Activated naive CD8-positive, alpha-beta T cell treated with anti-CD3 and anti-CD28 coated beads, Interleukin-2, amount 50 U/mL, for 16 hours (primary cell): ENCODE measurements around the gene PNPLA7.

Experiments used
- DNase-seq: peaks from one replicate; pipeline ENCODE4 v3.0.0-alpha.2; 2020; ENCODE audit warnings: low read depth, low spot score

The PNPLA7 gene

DNA sequence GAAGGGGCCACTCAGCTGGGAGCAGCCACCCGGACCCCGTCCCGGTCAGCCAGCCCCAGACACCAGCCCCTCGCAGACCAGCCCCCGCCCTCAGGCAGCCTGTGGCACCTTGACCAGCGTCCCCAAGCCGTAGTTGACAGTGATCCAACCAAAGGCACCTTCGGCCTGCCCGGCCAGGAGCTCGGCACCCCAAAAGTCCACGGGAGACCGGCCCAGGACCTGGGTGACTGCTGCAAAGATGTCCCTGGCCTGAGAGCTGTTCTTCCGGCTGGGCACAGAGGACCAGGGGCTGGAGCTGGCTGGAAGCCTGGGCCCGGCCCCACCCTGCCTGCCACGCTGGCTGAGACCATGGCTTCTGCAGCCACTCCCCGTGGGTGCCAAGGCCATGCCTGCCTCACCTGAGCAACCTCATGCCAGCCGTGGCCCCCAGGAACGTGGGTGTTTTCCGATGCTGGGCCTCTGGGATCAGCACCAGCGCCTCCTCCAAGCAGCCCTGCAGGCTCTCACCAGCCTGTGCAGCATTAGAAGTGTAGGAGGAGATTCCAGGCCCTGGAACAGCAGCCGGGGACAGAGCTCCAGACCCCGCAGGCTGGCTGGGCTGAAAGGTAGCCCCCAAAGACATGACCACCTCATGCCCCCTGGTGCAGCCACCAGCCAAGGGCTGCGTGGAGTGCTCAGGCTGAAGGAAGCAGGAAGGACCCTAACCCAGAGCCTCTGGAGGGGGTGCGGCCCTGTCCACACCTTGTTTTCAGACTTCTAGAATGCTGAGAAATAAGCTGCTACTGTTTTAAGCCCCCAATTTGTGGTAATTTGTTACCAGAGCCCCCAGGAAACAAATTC lies 113.2 kb downstream of the PNPLA7 start:
- DNase-seq: no peak

DNA sequence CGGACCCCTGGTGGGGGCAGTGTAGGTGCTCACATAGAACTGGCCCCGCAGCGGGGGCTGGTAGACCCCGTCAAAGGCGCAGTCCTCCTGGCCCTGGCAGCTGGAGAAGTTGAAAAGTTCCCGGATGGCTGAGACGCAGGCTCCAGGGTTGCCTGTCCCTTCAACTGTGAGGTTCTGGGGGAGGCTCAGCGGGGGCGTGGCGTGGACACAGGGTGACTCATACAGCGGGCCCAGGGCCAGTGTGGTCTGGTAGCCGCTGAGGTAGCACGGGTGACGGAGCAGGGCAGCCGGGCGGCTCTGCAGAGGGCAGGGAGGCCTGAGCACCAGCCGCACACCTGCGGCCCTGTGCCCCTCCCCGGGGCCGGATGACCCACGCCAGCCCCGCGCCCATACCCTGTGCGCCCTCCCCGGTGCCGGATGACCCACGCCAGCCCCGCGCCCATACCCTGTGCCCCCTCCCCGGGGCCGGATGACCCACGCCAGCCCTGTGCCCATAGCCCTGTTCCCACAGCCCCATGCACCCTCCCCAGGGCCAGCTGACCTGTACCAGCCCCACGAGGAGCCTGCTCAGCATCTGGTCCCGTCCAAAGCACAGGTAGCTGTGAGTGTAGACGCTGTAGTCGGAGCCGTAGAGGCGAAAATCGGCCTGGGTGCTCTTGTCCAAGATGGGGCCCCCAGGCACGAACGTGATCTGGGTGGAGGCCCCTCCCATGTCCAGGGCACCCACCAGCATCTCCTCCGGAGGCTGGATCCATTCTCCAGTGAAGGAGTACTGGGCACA lies 114.0 kb downstream of the PNPLA7 start:
- DNase-seq: no peak

DNA sequence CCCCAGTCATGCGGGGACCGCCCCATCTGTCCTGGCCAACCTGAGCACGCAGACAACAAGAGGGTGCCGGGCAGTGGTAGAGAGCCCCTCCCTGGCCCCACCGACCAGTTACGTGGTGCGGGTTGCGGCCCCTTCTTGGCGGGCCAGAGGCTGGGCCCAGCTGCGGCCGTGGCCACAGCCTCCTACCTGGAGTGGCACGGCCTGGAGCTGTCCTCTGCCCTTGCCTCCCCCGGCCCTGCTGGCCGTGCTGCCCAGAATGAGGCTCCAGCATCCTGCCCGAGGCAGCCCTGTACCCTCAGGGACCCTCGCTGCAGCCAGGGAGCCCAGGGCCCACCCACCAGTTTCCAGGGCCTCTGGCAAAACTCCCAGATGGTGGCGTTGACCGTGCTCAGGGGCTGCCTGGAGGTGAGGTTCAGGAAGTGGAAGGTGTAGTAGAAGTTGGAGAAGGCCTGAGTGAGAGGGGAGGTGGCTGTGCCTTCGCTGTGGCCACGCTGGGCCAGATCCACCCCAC lies 114.8 kb downstream of the PNPLA7 start:
- DNase-seq: no peak

DNA sequence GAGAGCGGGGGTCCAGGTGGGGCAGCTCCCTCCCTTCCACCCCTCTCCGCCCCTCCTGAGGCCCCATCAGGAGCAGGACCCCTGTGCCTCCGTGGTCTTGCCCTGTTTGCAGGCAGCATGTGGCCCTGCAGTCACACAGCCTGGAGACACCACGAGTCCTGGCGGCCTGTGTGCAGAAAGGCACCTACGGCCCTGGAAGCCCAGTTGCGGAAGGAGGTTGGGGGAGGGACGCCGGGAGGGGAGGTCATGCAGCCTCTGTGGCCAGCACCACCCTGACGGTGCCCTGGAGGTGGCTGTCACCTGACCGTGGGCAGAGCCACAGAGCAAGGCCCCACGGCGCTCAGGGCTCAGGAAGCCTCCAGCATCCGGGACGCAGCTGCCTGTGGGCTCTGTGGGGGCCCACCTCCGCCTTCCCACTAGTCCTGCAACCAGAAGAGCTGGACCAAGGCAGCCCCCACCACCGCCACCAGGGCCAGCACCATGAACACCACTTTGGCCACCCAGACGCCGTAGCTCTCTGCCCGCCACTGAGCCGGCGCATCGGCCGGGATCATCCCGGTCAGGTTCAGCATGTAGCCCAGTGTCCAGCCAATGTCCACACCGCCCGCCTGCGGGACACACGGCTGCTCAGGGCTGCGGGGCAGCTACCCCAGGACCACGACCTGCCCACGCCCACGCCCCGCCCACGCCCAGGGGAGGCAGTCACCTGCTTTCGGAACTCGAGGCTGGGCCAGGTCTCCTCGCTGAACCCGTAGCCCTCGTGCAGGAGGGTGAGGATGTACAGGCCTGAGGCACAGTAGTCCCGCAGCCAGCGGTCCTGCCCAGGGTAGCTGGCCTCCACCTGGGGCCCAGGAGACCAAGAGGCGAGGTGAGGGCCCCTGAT lies 115.5 kb downstream of the PNPLA7 start:
- no peak for DNase-seq

DNA sequence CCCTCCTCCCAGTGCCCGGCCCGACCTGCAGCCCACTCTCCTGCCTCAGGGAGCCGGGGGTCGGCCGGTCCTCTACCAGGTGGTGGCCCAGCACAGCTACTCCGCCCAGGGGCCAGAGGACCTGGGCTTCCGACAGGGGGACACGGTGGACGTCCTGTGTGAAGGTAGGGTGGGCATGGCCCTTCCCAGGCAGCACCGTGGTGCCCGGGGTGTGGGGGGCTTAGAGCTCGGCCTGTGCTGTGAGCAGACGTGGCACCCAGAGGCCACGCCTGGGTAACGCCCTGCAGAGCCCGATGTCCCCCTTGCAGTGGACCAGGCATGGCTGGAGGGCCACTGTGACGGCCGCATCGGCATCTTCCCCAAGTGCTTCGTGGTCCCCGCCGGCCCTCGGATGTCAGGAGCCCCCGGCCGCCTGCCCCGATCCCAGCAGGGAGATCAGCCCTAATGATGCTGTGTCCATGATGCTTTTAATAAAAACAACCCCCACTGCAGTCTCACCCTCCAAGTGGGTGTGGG lies 116.2 kb downstream of the PNPLA7 start:
- DNase-seq: no peak

DNA sequence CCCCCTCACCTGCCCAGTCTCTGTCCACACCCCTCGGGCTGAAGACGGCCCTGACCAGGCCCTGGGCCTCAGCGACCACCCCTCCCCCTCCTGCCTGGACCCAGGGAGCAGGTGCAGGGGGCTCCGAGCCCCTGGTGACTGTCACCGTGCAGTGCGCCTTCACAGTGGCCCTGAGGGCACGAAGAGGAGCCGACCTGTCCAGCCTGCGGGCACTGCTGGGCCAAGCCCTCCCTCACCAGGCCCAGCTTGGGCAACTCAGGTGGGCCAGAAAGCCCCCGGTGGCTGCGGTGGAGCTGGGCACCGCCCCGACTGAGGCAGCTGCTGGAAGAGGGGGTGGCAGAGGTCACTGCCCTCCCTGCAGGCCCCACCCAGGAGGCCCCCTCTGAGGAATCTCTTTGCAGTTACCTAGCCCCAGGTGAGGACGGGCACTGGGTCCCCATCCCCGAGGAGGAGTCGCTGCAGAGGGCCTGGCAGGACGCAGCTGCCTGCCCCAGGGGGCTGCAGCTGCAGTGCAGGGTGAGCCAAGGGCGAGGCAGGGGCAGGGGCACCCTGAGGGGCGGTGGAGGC lies 116.8 kb downstream of the PNPLA7 start:
- DNase-seq: no peak

DNA sequence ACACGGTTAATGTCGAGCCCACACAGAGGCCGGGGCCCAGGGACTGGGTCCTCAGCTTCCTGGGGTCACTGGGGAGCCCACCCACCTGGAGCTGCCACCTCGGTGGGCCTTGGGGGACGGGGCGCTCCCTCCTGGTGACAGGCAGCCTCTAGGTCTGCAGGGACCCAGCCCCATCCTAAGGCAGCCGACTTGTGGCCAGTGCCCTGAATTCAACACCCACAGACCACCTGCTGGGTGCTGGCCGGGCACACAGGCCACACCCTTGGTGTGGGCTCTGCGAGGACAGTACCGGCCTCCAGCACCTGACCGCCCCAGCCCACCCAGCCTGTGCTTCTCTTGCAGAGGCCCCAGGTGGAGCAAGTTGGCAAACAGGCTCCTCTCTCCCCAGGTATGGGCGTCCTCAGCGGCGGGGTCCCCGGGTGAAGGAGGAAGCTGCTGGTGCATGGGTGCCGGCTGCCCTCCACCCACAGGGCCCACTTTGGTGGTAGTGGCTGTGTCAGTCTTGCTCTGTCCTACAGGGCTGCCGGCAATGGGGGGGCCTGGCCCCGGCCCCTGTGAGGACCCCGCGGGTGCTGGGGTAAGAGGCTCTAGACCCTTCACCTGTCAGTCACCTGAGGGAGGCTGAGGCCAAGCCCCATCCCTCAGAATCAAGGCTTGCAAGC lies 117.4 kb downstream of the PNPLA7 start:
- DNase-seq: no peak

DNA sequence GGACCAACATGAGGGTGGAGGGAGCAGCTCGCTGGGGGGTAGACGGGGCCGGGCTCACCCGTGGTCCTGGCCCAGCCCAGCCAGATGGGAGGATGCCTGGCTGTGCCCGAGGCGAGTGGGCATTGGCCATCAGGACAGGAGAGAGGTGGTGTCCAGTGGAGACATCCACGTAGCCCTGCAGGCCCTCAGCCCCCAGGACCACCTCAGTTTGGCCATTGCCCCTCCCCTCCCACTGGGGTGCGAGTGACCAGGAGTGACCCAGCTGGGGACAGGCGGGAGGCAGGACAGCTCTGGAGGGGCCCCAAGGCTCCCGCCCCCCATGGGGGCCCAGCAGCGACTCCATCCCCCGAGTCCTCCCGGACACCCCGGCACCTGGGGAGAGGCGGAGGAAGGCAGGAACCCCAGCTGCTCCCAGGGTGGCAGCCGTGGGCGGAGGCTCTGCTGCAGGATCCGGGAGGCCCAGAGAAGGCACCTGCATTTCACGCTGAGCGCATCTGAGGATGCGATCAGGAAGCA lies 118.7 kb downstream of the PNPLA7 start:
- DNase-seq: no peak

DNA sequence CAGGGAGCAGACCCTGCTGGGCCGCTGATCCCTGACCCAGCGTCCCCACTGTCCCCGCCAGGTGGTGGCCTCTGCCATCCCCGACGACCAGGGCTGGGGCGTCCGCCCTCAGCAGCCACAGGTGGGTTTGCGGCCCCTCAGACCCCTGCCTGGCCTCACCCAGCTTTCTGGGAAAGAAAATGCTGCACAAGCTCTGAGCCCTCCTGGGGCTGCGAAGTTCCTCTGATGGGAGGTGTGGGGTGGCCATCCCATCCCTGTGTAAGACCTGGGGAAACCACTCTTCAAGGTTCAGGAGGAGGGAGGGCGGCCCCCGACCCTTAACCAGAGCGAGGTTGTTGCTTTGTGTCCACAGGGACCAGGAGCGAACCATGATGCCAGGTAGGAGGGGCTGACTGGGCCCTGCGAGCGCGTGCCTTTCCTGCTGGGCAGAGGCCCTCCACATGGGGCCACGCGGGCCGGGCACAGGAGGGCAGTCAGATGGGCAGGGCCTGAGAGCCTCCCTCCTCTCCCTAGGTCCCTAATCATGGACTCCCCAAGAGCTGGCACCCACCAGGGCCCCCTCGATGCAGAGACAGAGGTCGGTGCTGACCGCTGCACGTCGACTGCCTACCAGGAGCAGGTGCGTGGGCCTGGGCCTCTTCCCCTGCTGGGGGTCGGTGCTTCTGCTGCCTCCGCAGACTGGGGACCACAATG lies 119.3 kb downstream of the PNPLA7 start:
- no peak for DNase-seq

DNA sequence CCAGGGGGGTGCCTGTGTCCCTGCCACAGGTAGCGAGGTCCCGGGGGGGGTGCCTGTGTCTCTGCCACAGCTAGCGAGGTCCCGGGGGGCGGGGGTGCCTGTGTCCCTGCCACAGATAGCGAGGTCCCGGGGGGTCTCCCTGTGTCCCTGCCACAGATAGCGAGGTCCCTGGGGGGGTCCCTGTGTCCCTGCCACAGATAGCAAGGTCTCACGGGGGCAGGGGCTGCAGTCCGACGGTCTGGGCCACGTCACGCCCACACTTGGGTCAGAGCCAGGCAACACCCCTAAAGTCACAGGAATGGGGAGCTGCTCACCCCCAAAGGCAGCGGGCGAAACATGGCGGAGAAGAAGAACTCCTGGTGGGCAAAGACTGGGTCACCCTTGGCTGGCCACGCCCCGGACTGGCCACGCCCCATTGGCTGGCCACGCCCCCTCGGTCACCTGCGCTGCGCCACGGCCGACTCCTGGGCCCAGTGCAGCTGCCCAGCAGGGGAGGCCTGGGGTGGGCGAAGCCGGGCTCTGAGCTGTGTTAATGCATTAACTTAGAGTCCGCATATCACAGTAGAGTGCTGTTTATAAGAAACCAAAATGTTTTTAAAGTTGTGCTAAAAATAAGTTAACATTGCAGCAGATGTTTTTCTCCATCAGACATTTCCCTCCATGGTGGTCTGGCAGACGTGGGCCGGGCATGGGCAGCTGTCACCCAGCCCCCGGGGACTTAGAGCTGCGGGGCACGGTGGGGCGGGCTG lies 120.1 kb downstream of the PNPLA7 start:
- no peak for DNase-seq

DNA sequence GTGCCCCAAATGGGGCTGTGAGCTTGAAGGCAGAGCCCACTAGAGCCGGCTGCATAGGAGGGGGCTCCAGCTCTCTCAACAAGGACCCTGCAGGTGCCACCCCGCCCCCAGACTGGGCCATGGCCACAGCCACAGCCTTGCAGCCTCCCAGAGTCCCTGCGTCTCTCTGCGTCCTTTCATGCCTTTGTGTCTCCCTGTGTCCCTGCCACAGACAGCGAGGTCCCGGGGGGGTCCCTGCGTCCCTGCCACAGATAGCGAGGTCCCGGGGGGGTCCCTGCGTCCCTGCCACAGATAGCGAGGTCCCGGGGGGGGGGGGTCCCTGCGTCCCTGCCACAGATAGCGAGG lies 120.7 kb downstream of the PNPLA7 start:
- no peak for DNase-seq

DNA sequence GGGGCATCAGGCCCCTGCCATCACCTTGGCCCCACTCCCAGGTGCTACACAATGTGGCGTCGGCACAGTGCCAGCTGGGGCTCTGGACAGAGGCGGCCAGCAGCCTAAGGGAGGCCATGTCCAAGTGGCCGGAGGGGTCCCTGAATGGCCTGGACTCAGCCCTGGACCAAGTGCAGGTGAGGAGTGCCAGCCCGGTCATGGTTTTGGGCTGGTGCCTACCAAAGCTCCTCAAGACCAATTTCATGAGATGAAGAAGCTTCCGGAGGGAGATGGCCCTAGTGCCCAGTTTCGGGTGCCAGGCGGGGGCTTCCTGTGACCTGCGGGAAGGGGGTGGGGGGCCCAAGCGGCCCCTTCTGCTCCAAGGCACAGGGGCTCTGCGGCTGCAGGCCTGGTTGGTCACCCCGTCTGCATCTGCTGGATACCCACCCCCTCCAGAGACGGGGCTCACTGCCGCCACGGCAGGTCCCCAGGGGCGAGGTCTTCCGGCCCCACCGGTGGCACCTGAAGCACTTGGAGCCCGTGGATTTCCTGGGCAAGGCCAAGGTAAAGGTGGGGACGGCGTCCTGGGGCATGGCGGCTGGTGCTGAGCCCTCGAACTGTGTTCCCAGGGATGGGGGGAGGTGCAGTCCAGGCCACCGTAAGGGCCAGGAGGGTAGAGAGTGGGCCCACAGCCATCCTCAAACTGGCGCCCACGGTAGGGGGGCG lies 121.2 kb downstream of the PNPLA7 start:
- DNase-seq: no peak

DNA sequence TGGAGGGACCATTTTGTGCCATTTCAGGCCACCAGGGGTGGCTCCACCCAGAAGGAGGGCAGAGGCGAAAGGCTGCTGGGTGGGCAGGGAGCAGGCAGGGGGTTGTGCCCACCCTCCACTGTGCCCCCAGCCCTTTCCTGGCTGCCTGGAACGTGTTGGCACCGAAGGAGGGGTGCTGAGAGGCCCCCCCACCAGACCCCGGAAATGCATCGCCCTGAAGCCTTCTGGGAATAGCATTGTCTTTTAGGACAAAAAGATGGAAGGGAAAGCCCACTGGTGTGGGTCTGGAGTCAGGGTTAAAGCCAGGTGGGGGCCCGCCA lies 121.9 kb downstream of the PNPLA7 start:
- DNase-seq: no peak

DNA sequence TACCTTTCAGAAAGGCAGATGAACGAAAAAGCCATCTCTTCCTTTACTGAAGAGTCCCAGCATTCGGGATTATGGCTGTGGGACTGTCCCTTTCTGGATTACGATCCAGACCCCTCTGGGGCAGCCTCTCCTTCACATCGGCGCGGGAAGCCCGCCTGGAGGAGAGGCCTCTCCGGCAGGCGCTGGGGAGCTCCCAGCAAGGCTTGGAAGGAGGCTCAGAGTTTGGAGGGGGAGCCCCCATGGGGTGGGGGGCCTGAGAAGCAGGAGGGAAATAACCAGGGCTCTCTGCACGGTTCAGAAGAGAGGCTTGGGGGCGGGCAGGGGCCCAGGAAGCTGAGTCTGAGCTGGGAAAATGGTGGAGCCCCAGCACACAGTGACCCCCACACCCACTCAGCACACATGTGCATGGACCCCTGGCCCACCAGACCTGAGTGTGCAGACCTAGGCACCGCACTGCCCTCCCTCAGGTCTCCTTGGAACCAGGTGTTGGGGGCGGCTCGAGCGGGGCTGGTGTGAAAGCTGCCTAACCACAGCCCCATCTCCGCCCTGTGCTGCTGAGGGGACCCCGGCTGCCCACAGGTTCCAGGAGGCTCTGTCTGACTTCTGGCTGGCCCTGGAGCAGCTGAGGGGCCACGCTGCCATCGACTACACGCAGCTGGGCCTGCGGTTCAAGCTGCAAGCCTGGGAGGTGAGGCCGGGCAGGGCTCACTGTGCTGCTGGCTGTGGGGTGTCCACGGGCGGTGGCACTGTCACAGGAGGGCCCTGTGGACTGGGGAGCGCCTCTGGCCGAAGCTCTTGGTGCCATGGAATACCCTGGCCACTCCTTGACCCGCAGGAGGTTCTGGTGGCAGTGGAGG lies 122.5 kb downstream of the PNPLA7 start:
- DNase-seq: no peak

DNA sequence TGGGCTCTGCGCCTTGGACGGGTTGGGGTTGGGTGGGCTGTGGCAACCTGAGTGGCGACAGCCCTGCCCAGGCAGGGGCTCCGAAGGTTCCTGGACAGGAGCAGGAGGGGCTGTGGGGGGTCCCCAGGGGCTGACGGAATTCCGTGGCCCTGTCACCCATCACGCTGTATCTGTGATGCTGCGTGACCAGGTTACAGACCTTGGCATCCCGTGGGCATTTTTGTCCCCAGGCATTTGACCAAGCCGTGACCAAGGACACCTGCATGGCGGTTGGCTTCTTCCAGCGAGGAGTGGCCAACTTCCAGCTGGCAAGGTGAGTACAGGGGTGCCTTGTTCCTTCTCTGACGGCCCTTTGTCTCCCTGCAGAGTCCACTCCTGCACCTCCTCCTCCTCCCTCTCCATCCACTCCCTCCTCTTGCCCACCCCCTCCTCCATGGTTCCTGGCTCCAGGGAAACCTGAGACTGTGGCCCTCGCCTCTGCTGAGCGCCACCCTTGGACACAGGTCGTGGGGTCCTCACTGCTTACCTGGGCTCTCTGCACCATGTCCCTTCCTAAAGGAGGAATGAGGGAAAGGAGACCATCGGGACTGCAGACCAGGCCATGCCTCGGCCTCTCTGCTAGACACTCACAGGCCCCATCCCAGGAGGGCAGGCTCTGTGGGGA lies 124.1 kb downstream of the PNPLA7 start:
- DNase-seq: no peak

DNA sequence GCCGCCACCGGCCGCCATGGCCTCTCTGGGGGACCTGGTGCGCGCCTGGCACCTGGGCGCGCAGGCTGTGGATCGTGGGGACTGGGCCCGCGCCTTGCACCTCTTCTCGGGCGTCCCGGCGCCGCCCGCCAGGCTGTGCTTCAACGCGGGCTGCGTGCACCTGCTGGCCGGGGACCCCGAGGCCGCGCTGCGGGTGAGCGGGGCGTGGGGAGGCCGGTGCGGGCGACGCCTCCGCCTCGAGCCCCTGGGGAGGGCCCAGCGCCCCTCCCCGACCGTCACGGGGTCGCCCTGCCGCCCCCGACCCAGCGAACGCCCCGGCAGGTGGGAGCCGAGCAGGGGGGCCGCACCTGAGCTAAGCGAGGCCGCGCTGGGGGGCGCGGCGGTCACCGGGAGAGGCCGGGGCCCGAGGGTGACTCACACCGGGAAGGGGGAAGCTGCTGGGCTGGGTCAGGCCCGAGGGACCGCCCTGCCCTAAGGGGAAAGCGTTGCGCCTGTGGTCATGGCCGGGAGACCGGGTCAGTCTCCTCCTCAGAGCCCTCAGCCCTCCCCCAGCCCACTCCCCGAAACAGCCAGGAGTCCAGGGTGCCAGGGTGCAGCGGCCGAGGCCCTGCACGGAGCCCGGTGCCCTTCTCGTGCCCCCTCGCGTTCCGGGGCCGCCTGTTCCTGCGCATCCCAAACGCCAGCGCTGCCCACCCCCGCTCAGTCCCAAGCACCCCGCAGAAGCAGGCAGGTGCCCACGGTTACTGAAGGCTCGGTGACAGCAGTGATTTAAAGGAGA lies 126.5 kb downstream of the PNPLA7 start:
- no peak for DNase-seq
